DOHH2 (cell line): ENCODE data around the gene NELFCD.

Experiments used
- H3F3A ChIP-seq: fragments of 200-600 bp; sonication (generic), shearing (Covaris generic); 2 replicates; pipeline ENCODE4 v1.6.0; 2016; ENCODE audit warnings: antibody characterized with exemption, mild to moderate bottlenecking; ENCODE audit not compliant: control insufficient read depth, insufficient read depth
- H3K27ac ChIP-seq: fragments of 200-600 bp; sonication (generic); 2 replicates; pipeline ENCODE4 v1.5.1; 2014; ENCODE audit warnings: low read depth, mild to moderate bottlenecking, low read length, moderate library complexity
- H3K27me3 ChIP-seq: fragments of 200-600 bp; sonication (generic); 2 replicates; pipeline ENCODE4 v1.6.1; 2014; ENCODE audit warnings: mild to moderate bottlenecking, low read length, mixed read lengths; ENCODE audit not compliant: control insufficient read depth
- H3K36me3 ChIP-seq: fragments of 200-600 bp; sonication (generic); 2 replicates; pipeline ENCODE4 v1.6.1; 2014; ENCODE audit warnings: mild to moderate bottlenecking, low read length, moderate library complexity, mixed read lengths; ENCODE audit not compliant: control insufficient read depth
- H3K4me1 ChIP-seq: fragments of 200-600 bp; sonication (generic); 2 replicates; pipeline ENCODE4 v1.6.1; 2014; ENCODE audit warnings: mild to moderate bottlenecking, low read length, mixed read lengths; ENCODE audit not compliant: control insufficient read depth
- H3K4me2 ChIP-seq: fragments of 200-600 bp; sonication (generic); 2 replicates; pipeline ENCODE4 v1.6.0; 2014; ENCODE audit warnings: mild to moderate bottlenecking, low read length, moderate library complexity
- H3K4me3 ChIP-seq: fragments of 200-600 bp; sonication (generic); 2 replicates; pipeline ENCODE4 v1.5.1; 2014; ENCODE audit warnings: mild to moderate bottlenecking, low read length, mixed read lengths
- H3K79me2 ChIP-seq: fragments of 200-600 bp; sonication (generic); 2 replicates; pipeline ENCODE4 v1.6.1; 2014; ENCODE audit warnings: mild to moderate bottlenecking, low read length, mixed read lengths; ENCODE audit not compliant: control insufficient read depth
- H3K9me2 ChIP-seq: fragments of 200-600 bp; sonication (generic); replicated peaks from 2 replicates; pipeline ENCODE4 v1.6.1; 2014; ENCODE audit warnings: mild to moderate bottlenecking, low read length, mixed read lengths; ENCODE audit not compliant: control insufficient read depth
- H3K9me3 ChIP-seq: fragments of 200-600 bp; sonication (generic); 2 replicates; pipeline ENCODE4 v1.6.1; 2014; ENCODE audit warnings: antibody characterized with exemption, low read length, mixed read lengths; ENCODE audit not compliant: control insufficient read depth, insufficient read depth
- H4K20me1 ChIP-seq: fragments of 200-600 bp; sonication (generic); 2 replicates; pipeline ENCODE4 v1.6.0; 2014; ENCODE audit warnings: low read depth, mild to moderate bottlenecking, antibody characterized with exemption, low read length, moderate library complexity; ENCODE audit not compliant: control insufficient read depth, insufficient read depth
- EZH2phosphoT487 ChIP-seq: fragments of 200-600 bp; sonication (generic); IDR thresholded peaks from 2 replicates; pipeline ENCODE4 v1.6.1; 2017; ENCODE audit warnings: borderline replicate concordance, mild to moderate bottlenecking, antibody characterized with exemption, low read length, moderate library complexity, mixed read lengths
- TF ChIP-seq, protein P1 (sequence below): fragments of 200-600 bp; sonication (generic); IDR thresholded peaks from one replicate; pipeline ENCODE4 v1.5.1; 2014; ENCODE audit warnings: antibody characterized with exemption, mild to moderate bottlenecking, low read depth, low read length; ENCODE audit not compliant: poor library complexity, severe bottlenecking

Gene NELFCD

DNA sequence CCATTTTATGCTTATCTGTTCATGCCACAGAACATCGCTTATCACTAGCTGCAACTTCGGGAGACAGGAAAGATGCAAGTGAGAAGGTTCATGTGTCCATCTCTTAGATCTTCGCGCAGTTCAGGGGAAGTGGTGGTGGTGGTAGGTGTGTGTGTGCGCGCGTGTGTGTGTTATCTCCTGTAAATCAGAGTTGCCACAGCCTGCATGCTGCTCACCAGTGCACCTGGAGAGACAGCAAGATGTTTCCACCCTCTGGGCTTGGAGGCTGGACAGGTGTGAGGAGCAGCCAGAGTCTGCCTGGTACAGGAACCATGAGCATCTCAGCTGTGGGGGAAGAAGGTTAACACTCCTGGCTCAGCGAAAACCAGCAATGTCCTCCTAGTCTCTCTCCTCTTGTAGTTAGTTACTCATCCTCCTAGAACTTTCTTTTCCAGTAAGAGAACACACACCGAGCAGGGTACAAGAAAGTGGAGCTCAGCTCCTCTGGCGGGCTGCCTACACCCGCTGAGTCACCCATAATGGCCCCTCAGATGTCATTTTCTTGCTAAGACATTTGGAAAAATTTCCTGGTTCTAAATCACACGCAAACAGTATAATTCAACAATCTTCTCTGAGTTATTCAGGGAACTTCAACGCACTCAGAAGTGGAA, 33.0 kb downstream of the NELFCD start:
- Histone ChIP-seq H3K4me3 (no peak overlapping the region), H3K9me3 (no peaks in the 10 kb centered on the region), H3K27me3 (no peaks in the 10 kb centered on the region), H3F3A (no peaks in the 10 kb centered on the region), H3K4me1 (peaks cover 38% of the 10 kb centered on the region), H3K36me3 (no peaks in the 10 kb centered on the region), H3K9me2 (no peaks in the 10 kb centered on the region), H3K27ac (no peak overlapping the region), H3K79me2 (no peaks in the 10 kb centered on the region), H3K4me2 (no peak overlapping the region), H4K20me1 (no peaks in the 10 kb centered on the region)
- TF ChIP-seq EZH2phosphoT487, result no peak
- TF ChIP-seq, protein P1, sequence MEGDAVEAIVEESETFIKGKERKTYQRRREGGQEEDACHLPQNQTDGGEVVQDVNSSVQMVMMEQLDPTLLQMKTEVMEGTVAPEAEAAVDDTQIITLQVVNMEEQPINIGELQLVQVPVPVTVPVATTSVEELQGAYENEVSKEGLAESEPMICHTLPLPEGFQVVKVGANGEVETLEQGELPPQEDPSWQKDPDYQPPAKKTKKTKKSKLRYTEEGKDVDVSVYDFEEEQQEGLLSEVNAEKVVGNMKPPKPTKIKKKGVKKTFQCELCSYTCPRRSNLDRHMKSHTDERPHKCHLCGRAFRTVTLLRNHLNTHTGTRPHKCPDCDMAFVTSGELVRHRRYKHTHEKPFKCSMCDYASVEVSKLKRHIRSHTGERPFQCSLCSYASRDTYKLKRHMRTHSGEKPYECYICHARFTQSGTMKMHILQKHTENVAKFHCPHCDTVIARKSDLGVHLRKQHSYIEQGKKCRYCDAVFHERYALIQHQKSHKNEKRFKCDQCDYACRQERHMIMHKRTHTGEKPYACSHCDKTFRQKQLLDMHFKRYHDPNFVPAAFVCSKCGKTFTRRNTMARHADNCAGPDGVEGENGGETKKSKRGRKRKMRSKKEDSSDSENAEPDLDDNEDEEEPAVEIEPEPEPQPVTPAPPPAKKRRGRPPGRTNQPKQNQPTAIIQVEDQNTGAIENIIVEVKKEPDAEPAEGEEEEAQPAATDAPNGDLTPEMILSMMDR, result no peak

DNA sequence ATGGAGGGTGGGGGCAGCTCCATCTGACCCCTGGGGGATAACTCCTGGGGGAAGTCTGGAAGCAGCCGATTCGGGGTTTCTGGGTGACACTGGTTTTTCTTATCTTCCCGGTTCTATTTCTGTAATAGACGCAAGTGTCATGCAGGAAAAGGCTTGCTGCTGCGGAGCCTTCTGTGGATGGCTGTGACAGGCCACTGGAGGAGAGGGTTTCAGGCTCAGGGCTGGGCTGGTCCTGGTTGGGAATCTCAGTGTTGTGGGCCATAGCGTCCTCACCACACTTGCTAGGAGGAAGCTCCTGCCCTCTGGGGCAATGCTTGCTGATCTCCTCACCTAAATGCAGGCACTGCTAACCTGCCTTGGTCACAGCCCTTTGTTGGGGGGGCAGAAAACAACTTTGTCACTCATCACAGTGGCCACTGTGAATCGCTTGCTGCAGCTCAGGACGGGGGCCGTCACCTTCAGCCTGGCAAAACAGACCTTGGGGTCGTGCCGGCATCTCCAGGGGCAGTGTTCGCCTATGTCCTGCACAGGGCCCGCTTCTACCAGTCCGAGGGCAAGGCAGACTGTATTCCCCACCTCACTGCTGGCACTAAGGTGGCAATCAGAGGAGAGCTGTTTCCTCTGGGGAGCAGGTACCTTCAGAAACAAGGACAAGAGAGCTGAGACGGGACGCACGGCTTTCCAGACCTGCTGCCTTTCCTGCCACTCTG, 33.8 kb downstream of the NELFCD start:
- Histone ChIP-seq H4K20me1 (no peaks in the 10 kb centered on the region), H3K9me2 (no peaks in the 10 kb centered on the region), H3K9me3 (no peaks in the 10 kb centered on the region), H3K4me2 (no peak overlapping the region), H3K36me3 (no peaks in the 10 kb centered on the region), H3K4me1 (peaks cover 33% of the 10 kb centered on the region), H3K27me3 (no peaks in the 10 kb centered on the region), H3K79me2 (no peaks in the 10 kb centered on the region), H3K4me3 (no peak overlapping the region), H3K27ac (no peak overlapping the region), H3F3A (no peaks in the 10 kb centered on the region)
- TF ChIP-seq, protein P1, result no peak
- no peak for TF ChIP-seq EZH2phosphoT487

DNA sequence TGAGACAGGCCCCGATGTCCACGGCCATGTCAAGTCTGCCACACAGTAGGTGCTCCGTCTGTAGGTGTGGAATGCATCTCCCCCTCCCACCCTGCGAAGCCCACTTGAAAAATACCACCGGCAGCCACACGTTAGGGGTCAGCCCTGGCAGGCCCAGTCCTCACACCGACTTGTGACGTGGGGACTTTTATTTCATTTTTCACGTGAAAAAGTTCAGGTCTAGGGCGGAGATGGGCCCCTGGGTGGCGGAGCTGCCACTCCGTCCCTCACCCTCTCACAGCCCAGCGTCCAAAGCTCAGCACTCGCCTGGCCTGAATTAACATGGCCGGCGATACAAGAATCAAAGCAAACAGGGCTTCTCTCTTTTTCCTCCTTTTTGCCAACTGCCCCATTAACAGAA, 34.4 kb downstream of the NELFCD start:
- H3K27me3 ChIP-seq, result no peaks in the 10 kb centered on the region
- H3K4me1 ChIP-seq, result peaks cover 27% of the 10 kb centered on the region
- H3K36me3 ChIP-seq, result no peaks in the 10 kb centered on the region

More for the DNA sequence above, 34.4 kb downstream of the NELFCD start:
- Histone ChIP-seq H3K9me2 (no peaks in the 10 kb centered on the region), H3K27ac (no peak overlapping the region), H3K9me3 (no peaks in the 10 kb centered on the region), H3K4me3 (no peak overlapping the region), H3F3A (no peaks in the 10 kb centered on the region), H3K79me2 (no peaks in the 10 kb centered on the region), H3K4me2 (no peak overlapping the region), H4K20me1 (no peaks in the 10 kb centered on the region)
- no peak for TF ChIP-seq EZH2phosphoT487
- TF ChIP-seq, protein P1, result no peak
